ENCODE results near the gene CADM2.

CADM2 gene

DNA sequence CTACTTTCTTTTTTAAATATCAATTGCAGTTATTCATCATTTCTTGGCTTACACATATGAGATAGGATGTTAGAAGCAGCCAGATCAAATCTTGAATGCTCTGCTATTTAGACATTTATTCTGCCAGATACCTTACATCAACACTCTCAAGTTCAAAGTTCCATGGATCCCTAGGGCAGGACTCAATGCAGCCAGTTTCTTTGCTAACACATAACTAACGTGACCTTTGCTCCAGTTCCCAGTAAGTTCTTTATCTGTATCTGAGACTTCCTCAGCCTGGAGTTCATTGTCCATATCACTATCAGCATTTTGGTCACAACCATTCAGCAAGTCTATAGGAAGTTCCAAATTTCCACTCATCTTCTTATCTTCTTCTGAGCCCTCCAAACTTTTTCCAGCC is 1092.3 kb downstream of the CADM2 start:
- H3K27me3 ChIP-seq (ENCODE audit: insufficient read depth, low read length) = no peaks in the 10 kb centered on the region
- no peak overlapping the region for H3K9ac ChIP-seq (ENCODE audit: low read depth, low read length)
- no peaks in the 10 kb centered on the region for H3K36me3 ChIP-seq (ENCODE audit: insufficient read depth, low read depth, low read length)
- no peak overlapping the region for H3K27ac ChIP-seq (ENCODE audit: low read length)
- no peak overlapping the region for H3K4me3 ChIP-seq (ENCODE audit: low read length)
- H3K9me3 ChIP-seq (ENCODE audit: insufficient read depth, low read depth, low read length) = no peaks in the 10 kb centered on the region
- no peaks in the 10 kb centered on the region for H3K4me1 ChIP-seq (ENCODE audit: insufficient read depth, low read length)

DNA sequence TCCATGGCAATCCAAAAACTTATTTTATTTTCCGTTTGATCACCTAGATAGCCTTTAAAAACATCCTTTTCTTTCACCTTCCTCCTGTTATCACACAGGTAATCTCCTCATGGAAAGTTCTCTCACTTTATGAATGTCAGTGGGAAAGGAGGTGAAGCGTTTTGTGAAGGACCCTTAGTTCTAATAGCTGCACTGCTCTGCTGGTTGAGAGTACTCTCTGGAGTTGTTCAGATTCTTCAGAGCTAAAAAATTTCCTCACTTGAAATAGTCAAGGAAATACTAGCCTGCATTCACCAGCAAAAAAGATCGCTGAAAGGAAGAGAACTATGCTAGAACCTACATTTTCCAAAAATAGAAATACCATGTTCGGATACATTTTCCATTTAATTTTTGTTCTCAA is 1097.2 kb downstream of the CADM2 start:
- H3K4me1 ChIP-seq (ENCODE audit: insufficient read depth, low read length) = no peaks in the 10 kb centered on the region
- H3K4me3 ChIP-seq (ENCODE audit: low read length) = no peak overlapping the region
- no peak overlapping the region for H3K9ac ChIP-seq (ENCODE audit: low read depth, low read length)
- no peak overlapping the region for H3K27ac ChIP-seq (ENCODE audit: low read length)
- H3K27me3 ChIP-seq (ENCODE audit: insufficient read depth, low read length) = no peaks in the 10 kb centered on the region
- no peaks in the 10 kb centered on the region for H3K36me3 ChIP-seq (ENCODE audit: insufficient read depth, low read depth, low read length)
- no peaks in the 10 kb centered on the region for H3K9me3 ChIP-seq (ENCODE audit: insufficient read depth, low read depth, low read length)

DNA sequence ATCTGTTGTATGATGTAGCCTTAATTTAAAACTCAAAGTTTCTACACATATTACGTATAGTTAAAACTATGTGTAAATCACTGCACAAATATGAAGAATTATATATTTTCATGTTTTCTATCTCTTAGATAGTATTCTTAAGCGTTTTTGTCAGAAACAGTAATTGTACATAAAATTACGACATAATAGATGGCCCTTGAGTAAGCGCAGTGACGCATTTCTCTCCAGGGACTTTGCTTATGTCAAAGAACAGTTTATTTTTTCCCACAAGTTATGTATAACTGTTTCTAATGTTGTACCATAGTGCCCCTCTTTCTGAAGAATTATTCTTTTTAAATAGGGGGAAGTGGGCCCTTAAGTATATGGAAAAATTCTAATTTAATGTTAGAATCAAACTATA is 1098.2 kb downstream of the CADM2 start:
- H3K9ac ChIP-seq (ENCODE audit: low read depth, low read length) = no peak overlapping the region
- H3K27ac ChIP-seq (ENCODE audit: low read length) = no peak overlapping the region
- H3K4me3 ChIP-seq (ENCODE audit: low read length) = no peak overlapping the region
- H3K36me3 ChIP-seq (ENCODE audit: insufficient read depth, low read depth, low read length) = no peaks in the 10 kb centered on the region
- no peaks in the 10 kb centered on the region for H3K9me3 ChIP-seq (ENCODE audit: insufficient read depth, low read depth, low read length)
- no peaks in the 10 kb centered on the region for H3K4me1 ChIP-seq (ENCODE audit: insufficient read depth, low read length)
- no peaks in the 10 kb centered on the region for H3K27me3 ChIP-seq (ENCODE audit: insufficient read depth, low read length)

- Histone ChIP-seq H3K27me3 (ENCODE audit: insufficient read depth, low read length) (no peaks in the 10 kb centered on the region), H3K9ac (ENCODE audit: low read depth, low read length) (no peak overlapping the region), H3K4me3 (ENCODE audit: low read length) (no peak overlapping the region), H3K27ac (ENCODE audit: low read length) (no peak overlapping the region), H3K36me3 (ENCODE audit: insufficient read depth, low read depth, low read length) (no peaks in the 10 kb centered on the region), H3K9me3 (ENCODE audit: insufficient read depth, low read depth, low read length) (no peaks in the 10 kb centered on the region), H3K4me1 (ENCODE audit: insufficient read depth, low read length) (no peaks in the 10 kb centered on the region)
Observed at GRCh38 chr3:86073799-86074198, 1115.0 kb downstream of the CADM2 start.

- H3K27me3 ChIP-seq (ENCODE audit: insufficient read depth, low read length) = no peaks in the 10 kb centered on the region
- no peaks in the 10 kb centered on the region for H3K36me3 ChIP-seq (ENCODE audit: insufficient read depth, low read depth, low read length)
- H3K4me1 ChIP-seq (ENCODE audit: insufficient read depth, low read length) = no peaks in the 10 kb centered on the region
- H3K9ac ChIP-seq (ENCODE audit: low read depth, low read length) = no peak overlapping the region
- H3K27ac ChIP-seq (ENCODE audit: low read length) = no peak overlapping the region
- H3K9me3 ChIP-seq (ENCODE audit: insufficient read depth, low read depth, low read length) = peaks cover 16% of the 10 kb centered on the region
- H3K4me3 ChIP-seq (ENCODE audit: low read length) = no peak overlapping the region
Observed at GRCh38 chr3:86087160-86087871, 1128.5 kb downstream of the CADM2 start.

DNA sequence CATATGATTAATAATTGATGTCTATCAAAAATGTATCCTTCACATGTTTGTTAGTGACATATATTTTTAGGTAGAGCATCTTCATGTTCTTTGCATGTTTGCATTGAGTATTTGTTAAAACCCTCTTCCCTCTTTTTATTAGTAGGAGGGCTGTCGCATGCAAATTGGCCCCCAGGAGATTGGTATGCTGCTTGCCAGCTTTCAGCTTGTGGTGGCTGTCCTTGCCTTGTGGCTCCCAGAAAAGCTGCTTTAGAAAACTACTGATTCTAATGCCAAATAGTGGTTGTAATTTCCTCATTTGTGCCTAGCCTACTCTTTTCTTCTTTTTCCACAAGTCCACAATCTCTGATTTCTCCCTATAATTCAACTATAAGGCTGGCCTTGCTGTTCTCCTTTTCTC is 1145.4 kb downstream of the CADM2 start:
- peaks cover 5% of the 10 kb centered on the region for H3K9me3 ChIP-seq (ENCODE audit: insufficient read depth, low read depth, low read length)
- H3K4me1 ChIP-seq (ENCODE audit: insufficient read depth, low read length) = peaks cover 9% of the 10 kb centered on the region; the same call in 1 of the 2 replicates
- no peaks in the 10 kb centered on the region for H3K27me3 ChIP-seq (ENCODE audit: insufficient read depth, low read length)
- H3K4me3 ChIP-seq (ENCODE audit: low read length) = no peak overlapping the region; the same call in 1 of the 2 replicates
- H3K9ac ChIP-seq (ENCODE audit: low read depth, low read length) = 0 out of 2 replicates have a peak overlapping the region, but pooled peaks have one; percentile 28
- no peak overlapping the region for H3K27ac ChIP-seq (ENCODE audit: low read length)
- H3K36me3 ChIP-seq (ENCODE audit: insufficient read depth, low read depth, low read length) = no peaks in the 10 kb centered on the region

DNA sequence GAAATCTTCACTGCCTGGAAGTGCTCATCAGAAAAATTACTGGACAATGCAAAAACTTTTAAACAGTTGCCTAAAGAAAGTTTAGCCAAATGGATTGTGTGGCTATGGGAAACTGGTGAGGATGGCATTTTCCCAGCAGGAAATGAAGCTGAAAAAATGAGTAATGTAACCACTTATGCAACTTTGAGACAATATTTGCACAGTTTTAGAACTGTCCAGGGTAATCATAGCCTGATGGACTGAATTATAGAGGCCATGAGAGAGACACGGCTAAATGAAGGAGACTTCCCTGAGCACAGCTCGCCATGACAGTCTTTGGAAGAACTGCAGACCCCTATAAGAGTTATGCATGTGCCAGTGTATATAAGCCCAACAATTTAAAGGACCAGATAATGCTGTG is 1150.6 kb downstream of the CADM2 start:
- no peak overlapping the region for H3K4me3 ChIP-seq (ENCODE audit: low read length)
- no peaks in the 10 kb centered on the region for H3K36me3 ChIP-seq (ENCODE audit: insufficient read depth, low read depth, low read length)
- H3K27ac ChIP-seq (ENCODE audit: low read length) = no peak overlapping the region
- H3K4me1 ChIP-seq (ENCODE audit: insufficient read depth, low read length) = peaks cover 8% of the 10 kb centered on the region; the same call in 1 of the 2 replicates
- H3K27me3 ChIP-seq (ENCODE audit: insufficient read depth, low read length) = no peaks in the 10 kb centered on the region
- peaks cover 18% of the 10 kb centered on the region for H3K9me3 ChIP-seq (ENCODE audit: insufficient read depth, low read depth, low read length)
- H3K9ac ChIP-seq (ENCODE audit: low read depth, low read length) = no peak overlapping the region
